Endometrial microvascular endothelial cells (primary cell): ENCODE measurements around the gene LARP1B. TPM values are rescaled to one million over a fixed set of nuclear protein-coding genes. Genes with fewer than 3 reads are reported as not detected.
"Not testable (repeated sequence)": the region's sequence is repeated elsewhere in the genome, so short reads cannot be mapped to it uniquely, and the experiment has no call there.

Experiments used
- in situ Hi-C: cut with HindIII; loops from 2 replicates; pipeline ENCODE4 v1.10.0; 2017; ENCODE audit warnings: low sequenced_read_pairs, low pct_unique_long_range_greater_than_20kb; ENCODE audit errors: inconsistent ontology term
- total RNA-seq: library from RNA; depleted of rRNA; stranded (reverse); fragments of >200 nt; gene quantifications from one replicate; pipeline ENCODE4 v1.2.3, GENCODE V29; 2015; ENCODE audit errors: inconsistent ontology term

LARP1B gene
- total RNA-seq, 1 donor from 2014 or later = 14.5 TPM

DNA sequence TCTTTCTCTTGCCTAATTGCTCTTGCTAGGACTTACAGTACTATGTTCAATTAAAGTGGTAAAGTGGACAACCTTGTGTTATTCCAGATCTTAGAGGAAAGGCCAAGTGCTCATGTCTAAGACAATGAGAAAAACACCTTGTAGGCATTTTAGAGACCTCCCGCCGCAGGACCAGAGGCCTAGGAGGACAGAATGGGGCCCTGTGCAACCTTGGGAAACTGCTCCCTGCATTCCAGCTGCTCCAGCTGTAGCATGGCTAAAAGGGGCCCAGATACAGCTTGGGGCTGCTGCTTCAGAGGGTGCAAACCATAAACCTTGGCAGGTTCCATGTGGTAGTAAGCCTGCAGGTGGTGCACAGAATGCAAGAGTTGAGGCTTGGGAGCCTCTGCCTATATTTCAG is 125.5 kb downstream of the LARP1B start:
- in situ Hi-C loops = no loop called here

DNA sequence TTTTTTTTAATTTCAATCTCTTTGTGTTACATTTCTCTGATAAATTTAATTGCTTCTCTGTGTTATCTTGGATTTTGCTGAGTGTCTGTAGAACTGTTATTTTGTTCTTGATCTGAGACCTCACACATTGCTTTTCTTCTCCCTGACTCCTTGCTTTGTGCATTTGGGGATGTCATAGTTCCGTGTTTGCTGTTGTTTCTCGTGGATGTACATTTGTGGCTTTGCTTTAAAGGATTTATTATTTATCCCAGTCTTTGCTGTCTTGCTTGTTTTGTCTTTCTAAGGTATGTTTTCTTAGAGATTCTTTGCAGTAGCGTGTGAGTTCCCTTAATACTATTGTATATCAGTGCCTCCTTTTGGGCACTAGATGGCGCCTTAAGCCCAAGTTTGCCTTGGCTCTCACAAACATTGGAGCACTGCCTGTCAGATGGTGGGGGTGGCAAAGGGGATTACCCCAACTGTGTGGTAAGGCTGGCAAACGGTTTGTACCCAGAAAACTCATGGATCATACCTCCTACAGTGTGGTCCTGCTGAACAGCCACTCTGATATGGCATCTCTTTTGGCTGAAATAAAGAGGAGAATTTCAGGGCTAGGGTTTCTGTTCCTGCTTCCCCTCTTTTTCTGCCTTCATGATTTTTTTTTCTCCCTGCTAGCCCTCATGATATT is 130.1 kb downstream of the LARP1B start:
- in situ Hi-C loops = no loop called here

DNA sequence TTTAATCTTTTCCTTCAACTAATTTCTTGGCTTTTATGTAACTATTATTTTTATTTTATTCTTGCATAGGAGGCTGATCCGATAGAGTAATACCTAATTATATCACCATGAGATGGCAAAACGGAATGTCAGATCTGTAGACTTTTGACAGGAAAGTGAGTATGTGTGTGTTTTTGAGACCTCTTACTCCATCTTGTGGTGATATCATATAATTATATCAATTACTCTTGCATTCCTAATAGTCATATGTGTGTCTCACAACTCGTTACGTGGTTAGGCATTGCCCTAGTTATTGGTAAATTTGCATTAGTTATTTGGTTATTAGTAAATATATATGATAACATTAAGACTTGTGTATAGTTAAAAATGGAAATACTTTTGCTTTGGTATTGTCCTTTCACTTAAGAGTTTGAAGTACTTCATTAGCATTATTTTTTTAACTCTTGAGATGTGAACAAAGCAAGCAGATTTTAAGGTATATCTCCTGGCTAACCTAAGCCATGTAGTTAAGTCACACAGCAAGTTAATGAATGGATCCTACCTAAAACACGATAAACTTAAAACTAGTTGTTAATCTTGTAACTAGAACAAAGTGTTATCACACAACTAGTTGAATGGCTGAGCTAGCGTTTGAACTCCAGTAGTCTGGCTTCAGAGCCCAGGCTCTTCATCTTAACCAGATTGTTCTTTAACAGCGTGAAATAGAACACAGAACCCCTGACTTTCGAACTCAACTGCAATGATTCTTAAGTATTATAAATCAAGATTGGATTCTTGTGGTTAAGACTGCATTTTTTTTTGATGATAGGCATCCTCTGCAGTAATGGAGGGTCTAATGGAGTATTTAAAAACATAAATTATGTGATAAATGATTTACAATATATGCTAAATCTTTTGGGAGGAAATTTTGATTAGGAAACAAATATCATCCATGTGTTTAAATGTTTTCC is 159.4 kb downstream of the LARP1B start:
- in situ Hi-C loops = no loop called here

- in situ Hi-C loops = no loop called here
These were observed 160.5 kb downstream of the LARP1B start for GRCh38 chr4:128221586-128221985.

DNA sequence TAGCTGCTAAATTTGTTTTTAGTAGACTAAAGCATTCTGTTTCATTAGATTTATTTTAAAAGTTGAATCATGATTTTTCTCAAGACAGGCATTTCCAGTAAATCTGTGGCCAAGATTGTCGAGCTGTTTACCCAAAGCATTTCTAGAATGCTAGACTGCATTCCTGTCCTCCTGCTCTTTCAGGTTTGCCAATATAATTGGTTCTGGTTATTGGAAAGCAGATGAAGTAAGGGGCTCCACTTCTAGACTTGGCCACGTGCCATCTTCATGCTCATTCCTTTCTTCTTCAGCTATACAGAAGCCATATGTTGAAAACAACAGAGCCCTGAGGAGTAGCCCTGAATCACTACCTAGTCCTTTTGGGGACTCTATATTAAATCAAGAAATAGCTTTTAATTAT is 164.0 kb downstream of the LARP1B start:
- in situ Hi-C loops = no loop called here

DNA sequence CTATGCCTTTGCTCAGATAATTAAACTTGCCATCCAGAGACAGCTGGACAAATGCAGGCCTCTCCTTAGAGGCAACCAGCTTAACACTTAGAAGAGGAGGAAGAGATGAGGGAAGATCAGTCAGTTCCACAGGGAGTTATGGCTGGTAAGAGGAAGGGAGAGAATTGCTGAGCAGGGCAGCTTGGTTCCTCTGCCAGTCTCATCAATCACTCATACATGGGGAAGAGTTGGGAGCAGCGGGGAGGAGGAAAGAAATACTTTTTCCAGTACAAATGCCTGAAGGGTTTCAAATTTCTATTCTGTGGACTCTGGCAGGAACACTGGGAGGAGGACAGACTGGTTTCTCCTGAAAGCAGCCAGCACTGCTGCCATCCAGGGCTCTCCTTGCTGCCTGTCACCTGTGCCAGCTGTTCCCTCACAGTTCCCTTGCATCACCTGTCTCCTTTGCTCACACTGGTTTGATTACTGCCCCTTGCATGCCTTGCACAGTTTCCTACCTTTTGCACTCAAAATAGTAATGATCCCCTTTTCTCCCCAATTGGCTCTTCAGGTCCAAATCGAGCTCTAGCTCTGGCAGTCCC is 167.0 kb downstream of the LARP1B start:
- in situ Hi-C loops = no loop called here

GRCh38 chr4:128228845-128229795 is 168.0 kb downstream of the LARP1B start:
- in situ Hi-C loops = no loop called here

DNA sequence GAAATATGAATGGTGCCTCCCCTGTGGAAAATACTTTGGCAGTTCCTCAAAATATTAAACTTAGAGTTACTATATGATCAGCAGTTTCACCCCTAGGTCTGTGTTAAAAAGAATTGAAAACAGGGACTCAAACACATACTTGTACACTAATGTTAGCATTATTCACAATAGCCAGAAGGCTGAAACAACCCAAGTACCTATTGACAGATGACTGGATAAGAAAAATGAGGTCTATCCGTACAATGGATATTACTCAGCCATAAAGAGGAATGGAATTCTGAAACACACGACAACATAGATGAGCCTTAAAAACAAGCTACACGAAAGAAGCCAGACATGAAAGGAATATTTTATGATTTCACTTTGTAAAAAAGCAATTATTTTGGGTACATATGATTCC is 171.6 kb downstream of the LARP1B start:
- in situ Hi-C loops = no loop called here

DNA sequence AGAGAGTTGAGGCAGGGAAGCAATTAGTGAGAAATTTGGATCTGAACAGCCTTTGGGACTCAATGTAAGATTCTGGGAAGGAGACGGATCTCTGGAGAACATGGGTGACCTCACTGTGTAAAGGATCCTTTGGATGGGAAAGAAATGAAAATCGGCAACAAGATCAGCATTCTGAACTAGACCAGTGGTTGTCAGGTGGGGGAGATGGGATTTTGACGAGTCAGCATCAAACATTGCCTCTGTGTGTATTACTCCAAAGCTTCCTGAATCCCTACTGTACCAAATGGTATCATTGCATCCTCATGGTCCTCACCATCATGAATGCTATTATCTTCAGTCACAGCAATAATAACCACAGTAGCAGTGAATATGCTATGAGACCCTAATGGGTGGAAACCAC is 173.7 kb downstream of the LARP1B start:
- in situ Hi-C loops = no loop called here

DNA sequence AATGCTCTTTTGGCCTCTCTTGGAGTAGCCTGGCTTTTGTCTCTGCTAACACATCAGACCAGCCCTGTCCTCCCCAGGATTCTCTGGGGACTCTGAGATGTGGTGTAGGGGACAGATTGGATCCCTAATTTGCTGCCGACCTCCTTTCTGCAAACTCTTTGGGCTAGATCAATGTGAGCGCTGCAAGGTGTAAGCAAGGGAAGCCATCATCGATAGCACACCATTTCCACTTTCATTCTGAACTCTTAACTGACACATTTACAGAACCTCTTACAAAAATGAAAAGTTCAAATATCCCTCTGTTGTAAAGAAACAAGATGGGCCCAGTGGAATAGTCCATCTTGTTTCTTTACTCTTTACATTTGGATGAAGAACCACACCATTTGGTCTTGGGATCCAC is 179.9 kb downstream of the LARP1B start:
- in situ Hi-C loops = no loop called here

GRCh38 chr4:128241425-128241913 is 180.4 kb downstream of the LARP1B start:
- in situ Hi-C loops = no loop called here

DNA sequence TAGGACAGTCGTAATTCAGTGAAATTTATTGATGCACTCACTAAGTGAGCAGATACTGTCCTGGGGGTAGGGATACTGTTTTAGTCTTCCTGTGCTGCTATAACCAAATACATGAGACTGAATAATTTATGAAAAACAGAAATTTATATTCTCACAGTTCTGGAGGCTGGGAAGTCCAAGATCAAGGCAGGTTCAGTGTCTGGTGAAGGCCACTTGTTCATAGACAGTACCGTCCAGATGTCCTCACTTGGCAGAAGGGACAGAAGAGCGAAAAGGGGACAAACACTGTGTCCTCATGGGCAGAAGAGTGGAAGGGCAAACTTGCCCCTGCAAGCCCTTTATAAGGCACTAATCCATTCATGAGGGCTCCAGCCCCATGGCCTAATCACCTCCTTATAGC is 180.9 kb downstream of the LARP1B start:
- in situ Hi-C loops = no loop called here

DNA sequence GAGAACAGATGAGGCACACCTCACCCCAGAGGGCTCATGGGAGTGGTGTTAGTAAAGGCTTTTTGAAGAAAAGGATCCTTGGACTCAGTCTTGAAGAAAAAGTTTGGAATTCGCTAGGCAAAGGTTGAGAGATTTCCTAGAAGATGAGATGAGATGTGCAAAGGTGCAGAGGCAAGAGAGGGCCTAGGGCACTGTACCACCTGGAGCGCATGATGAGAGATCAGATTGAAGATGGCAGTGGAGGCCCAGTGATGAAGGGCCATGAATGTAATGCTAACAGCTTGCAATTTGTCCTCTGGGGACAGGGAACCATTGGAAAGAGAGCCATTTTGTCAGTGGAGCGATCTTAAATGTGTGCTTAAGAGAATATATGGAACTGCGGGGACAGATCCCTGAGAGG is 181.5 kb downstream of the LARP1B start:
- in situ Hi-C loops = no loop called here

- in situ Hi-C loops = no loop called here
These were observed 183.3 kb downstream of the LARP1B start for GRCh38 chr4:128244379-128244778.

DNA sequence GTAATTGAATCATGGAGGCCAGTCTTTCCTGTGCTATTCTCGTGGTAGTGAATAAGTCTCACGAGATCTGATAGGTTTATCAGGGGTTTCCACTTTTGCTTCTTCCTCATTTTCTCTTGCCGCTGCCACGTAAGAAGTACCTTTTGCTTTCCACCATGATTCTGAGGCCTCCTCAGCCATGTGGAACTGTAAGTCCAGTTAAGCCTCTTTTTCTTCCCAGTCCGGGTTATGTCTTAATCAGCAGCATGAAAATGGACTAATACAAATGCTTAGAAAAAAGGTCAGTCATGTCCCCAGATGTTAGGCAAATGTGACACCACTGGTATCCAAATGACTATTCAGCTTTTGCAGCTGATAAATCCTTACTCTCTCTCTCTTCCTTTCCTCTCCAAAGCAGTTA is 184.3 kb downstream of the LARP1B start:
- in situ Hi-C loops = not testable (repeated sequence)

DNA sequence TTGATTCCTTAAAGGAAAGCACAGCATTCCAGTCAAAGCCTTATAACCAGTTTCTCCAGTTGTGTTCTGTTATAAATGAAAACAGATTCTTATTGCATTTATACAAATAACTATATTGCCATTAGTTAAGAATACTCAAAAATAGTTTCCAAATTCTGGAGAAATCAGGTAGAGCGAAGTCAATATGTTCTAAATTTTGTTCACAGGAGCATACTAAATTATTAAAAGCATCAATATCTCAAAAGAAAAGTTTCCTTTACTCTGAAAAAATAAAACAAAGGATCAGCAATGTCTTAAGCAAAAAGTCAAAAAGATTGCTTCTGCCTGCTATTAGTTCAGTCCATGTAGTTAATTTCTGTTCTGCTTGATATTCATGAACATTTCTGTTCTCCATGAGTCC is 186.8 kb downstream of the LARP1B start:
- in situ Hi-C loops = no loop called here

DNA sequence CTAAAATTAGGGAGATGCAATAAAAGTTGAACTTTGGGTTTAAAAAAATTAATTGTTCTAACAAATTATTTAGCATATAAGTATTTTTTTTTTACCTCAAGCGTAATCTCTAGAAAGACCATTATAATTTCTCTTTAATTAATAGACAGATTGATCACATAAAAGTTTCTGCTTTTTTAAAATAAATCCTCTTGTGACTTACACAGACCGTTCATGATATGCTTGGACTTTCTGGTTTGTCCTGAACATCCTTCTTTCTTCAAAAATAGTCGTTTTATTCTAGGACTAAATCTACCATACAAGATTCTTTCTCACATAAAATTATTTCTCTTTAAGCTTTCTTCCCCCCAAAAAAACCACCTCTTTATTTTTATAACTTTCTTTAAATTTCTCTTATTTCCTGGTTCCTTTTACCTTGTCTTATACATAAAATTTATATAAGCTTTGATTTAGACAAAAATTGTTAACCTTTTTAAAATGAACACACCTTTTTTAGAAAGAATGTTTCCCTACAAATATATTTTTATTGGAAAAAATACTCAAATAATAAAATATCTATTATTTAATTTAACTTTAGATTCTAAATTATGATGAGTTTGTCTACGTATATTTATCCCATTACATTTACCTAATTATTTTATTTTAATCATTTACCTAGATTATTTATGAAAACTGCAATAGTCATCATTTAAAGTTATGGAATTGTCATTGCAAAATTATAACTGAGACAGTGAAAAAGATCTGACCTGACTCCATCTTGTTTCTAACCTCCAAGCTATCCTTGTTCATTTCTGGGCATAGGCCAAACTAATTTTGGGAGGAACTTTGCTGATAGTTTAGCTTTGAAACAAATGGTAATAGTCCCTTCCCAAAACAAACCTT is 188.9 kb downstream of the LARP1B start:
- in situ Hi-C loops = no loop called here

GRCh38 chr4:128255906-128256305 is 194.8 kb downstream of the LARP1B start:
- in situ Hi-C loops = no loop called here
